Measurements from ENCODE around the gene RCAN3. TPM values are rescaled to one million over a fixed set of nuclear protein-coding genes. Genes with fewer than 3 reads are reported as not detected.

RCAN3 gene
- total and polyA plus RNA-seq, 10 of the 15 experiments (the other 5 are each of a cell fraction or from before 2014, with no cell fraction given): 0.02 to 0.46 (median 0.06) TPM; not detected in 3

GRCh38 chr1:24557711-24558131, 55.1 kb downstream of the RCAN3 start:
- ChIA-PET CTCF (interaction anchor here (1.5 kb wide), 1 partner anchor 30 kb away, joined by 3 read pairs; no protein-coding TSS in a partner anchor), POLR2A (no interaction called here), SMC1A (ENCODE audit: uncharacterized antibody, unreplicated experiment) (no interaction called here), RAD21 (ENCODE audit: unreplicated experiment) (no interaction called here)
- no peak for TF ChIP-seq POU2F2 (IDR thresholded peaks at IDR 0.05; ENCODE audit: borderline replicate concordance, low read depth, low read length)
- no peak for TF ChIP-seq NFYA (IDR thresholded peaks at IDR 0.05; ENCODE audit: borderline replicate concordance, low read depth, low read length)
- no peak for TF ChIP-seq BHLHE40 (IDR thresholded peaks at IDR 0.05; ENCODE audit: borderline replicate concordance in 1 of 2, low read depth in 2 of 2, low read length in 1 of 2)
- no peak for TF ChIP-seq NR2C1 (IDR thresholded peaks at IDR 0.05)
- no peak for TF ChIP-seq RCOR1 (conservative IDR thresholded peaks at IDR 0.05; ENCODE audit: low read depth, low read length)
- TF ChIP-seq SKIL (IDR thresholded peaks at IDR 0.05; ENCODE audit: low read depth, poor library complexity, severe bottlenecking): no peak
- in situ Hi-C loops (cut with MboI) (no loop called here), intact Hi-C loops (cut with micrococcal nuclease; ENCODE audit: unreplicated experiment) (no loop called here)
- no peak for FAIRE-seq
- no TSS peak for BruUV-seq (replicated peaks)
- Histone ChIP-seq H3K9me3 (replicated peaks; ENCODE audit: control insufficient read depth, insufficient read depth, low read length) (no peaks in the 10 kb centered on the region), H3K4me3 (no peak overlapping the region), H3K27me3 (replicated peaks in 1 of 2; ENCODE audit: control insufficient read depth in 2 of 2, insufficient read depth in 2 of 2, low read length in 1 of 2) (peaks cover 8 to 9% of the 10 kb centered on the region in 2 experiments), H3K4me1 (ENCODE audit: control insufficient read depth, insufficient read depth, low read length) (no peaks in the 10 kb centered on the region), H4K20me1 (ENCODE audit: control insufficient read depth, insufficient read depth) (no peaks in the 10 kb centered on the region), H3K4me2 (ENCODE audit: control insufficient read depth, insufficient read depth) (no peak overlapping the region), H3K36me3 (ENCODE audit: control insufficient read depth in 2 of 2, insufficient read depth in 2 of 2, low read length in 1 of 2) (no peaks in the 10 kb centered on the region), H2AFZ (ENCODE audit: control insufficient read depth, low read depth, low read length) (no peak overlapping the region), H3K9ac (ENCODE audit: control insufficient read depth, insufficient read depth, low read length) (no peak overlapping the region), H3K79me2 (ENCODE audit: control insufficient read depth, insufficient read depth, low read length) (no peaks in the 10 kb centered on the region), H3K27ac (ENCODE audit: control insufficient read depth, insufficient read depth) (no peak overlapping the region)
- no peak for ATAC-seq
- WGBS (ENCODE audit: insufficient coverage, insufficient replicate concordance, low lambda C conversion rate, missing lambda C conversion rate): 59% methylated on average over 9 of the region's 9 CpGs
- no peak for DNase-seq (ENCODE audit: low read depth, low spot score)

Data from GM12878 (cell line).